HG03139 (cell line): ENCODE results near the gene FBXL2.

Source experiments
- ATAC-seq: cut with Tn5 transposase; IDR thresholded peaks from one replicate; pipeline ENCODE4 v1.9.1; 2021; ENCODE audit not compliant: unreplicated experiment

Gene FBXL2

GRCh38 chr3:33277193-33277882 is at the start of gene FBXL2:
TSS of gene FBXL2 (plus strand) at chr3:33277442. CDS start at chr3:33277513, 71 bp downstream.
- ATAC-seq, result peak; percentile 63

- ATAC-seq, result no peak
Measured at GRCh38 chr3:33229066-33229465, 48.2 kb upstream of the FBXL2 start.

GRCh38 chr3:33229947-33230346 is 47.3 kb upstream of the FBXL2 start:
- no peak for ATAC-seq

GRCh38 chr3:33231756-33232465 is 45.3 kb upstream of the FBXL2 start:
- no peak for ATAC-seq

- no peak for ATAC-seq
Measured at GRCh38 chr3:33233884-33234283, 43.4 kb upstream of the FBXL2 start.

GRCh38 chr3:33236005-33236404 is 41.2 kb upstream of the FBXL2 start:
- ATAC-seq, result no peak

GRCh38 chr3:33237439-33237838 is 39.8 kb upstream of the FBXL2 start:
- ATAC-seq, result no peak

- ATAC-seq, result no peak
Measured at GRCh38 chr3:33238923-33239322, 38.3 kb upstream of the FBXL2 start.

- ATAC-seq, result no peak
Measured at GRCh38 chr3:33240261-33240660, 37.0 kb upstream of the FBXL2 start.

- no peak for ATAC-seq
Measured at GRCh38 chr3:33246786-33247185, 30.5 kb upstream of the FBXL2 start.

GRCh38 chr3:33250712-33251111 is 26.5 kb upstream of the FBXL2 start:
- ATAC-seq, result no peak

- no peak for ATAC-seq
Measured at GRCh38 chr3:33256249-33256648, 21.0 kb upstream of the FBXL2 start.

- ATAC-seq, result no peak
Measured at GRCh38 chr3:33260104-33260503, 17.1 kb upstream of the FBXL2 start.

- no peak for ATAC-seq
Measured at GRCh38 chr3:33269385-33269784, 7.9 kb upstream of the FBXL2 start.

- ATAC-seq, result no peak
Measured at GRCh38 chr3:33271324-33271723, 5.9 kb upstream of the FBXL2 start.

GRCh38 chr3:33273628-33274027 is 3.6 kb upstream of the FBXL2 start:
- ATAC-seq, result no peak

GRCh38 chr3:33278163-33278562 is 921 bp downstream of the FBXL2 start:
- ATAC-seq, result no peak

GRCh38 chr3:33287672-33288282 is 10.5 kb downstream of the FBXL2 start:
- no peak for ATAC-seq

- ATAC-seq, result no peak
Measured at GRCh38 chr3:33299395-33300081, 22.3 kb downstream of the FBXL2 start.

- ATAC-seq, result no peak
Measured at GRCh38 chr3:33312361-33312760, 35.1 kb downstream of the FBXL2 start.

GRCh38 chr3:33313331-33313730 is 36.1 kb downstream of the FBXL2 start:
- no peak for ATAC-seq

GRCh38 chr3:33314993-33315392 is 37.8 kb downstream of the FBXL2 start:
- ATAC-seq, result no peak
